HG03558 (cell line): Measurements from ENCODE around the gene SOX6.
"Not testable (repeated sequence)": the region's sequence is repeated elsewhere in the genome, so short reads cannot be mapped to it uniquely, and the experiment has no call there.

Experiments used
- ATAC-seq: cut with Tn5 transposase; IDR thresholded peaks from one replicate; pipeline ENCODE4 v1.9.1; 2021; ENCODE audit warnings: moderate number of reproducible peaks; ENCODE audit not compliant: unreplicated experiment; ENCODE audit errors: extremely low read depth

Gene SOX6

DNA sequence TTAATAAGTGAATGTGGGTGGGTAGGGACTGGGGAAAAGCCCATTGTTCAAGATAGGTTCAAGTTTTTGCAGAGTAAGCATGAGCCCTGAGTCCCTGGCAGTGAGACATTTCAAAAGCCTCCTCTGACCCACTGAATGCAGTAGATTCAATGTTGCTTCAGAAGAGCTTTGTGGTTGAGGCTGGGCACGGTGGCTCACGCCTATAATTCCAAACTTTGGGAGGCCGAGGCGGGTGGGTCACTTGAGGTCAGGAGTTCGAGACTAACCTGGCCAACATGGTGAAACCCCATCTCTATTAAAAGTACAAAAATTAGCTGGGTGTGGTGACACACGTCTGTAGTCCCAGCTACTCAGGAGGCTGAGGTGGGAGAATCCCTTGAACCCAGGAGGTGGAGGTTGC is 433.6 kb downstream of the SOX6 start:
- ATAC-seq, result not testable (repeated sequence)

DNA sequence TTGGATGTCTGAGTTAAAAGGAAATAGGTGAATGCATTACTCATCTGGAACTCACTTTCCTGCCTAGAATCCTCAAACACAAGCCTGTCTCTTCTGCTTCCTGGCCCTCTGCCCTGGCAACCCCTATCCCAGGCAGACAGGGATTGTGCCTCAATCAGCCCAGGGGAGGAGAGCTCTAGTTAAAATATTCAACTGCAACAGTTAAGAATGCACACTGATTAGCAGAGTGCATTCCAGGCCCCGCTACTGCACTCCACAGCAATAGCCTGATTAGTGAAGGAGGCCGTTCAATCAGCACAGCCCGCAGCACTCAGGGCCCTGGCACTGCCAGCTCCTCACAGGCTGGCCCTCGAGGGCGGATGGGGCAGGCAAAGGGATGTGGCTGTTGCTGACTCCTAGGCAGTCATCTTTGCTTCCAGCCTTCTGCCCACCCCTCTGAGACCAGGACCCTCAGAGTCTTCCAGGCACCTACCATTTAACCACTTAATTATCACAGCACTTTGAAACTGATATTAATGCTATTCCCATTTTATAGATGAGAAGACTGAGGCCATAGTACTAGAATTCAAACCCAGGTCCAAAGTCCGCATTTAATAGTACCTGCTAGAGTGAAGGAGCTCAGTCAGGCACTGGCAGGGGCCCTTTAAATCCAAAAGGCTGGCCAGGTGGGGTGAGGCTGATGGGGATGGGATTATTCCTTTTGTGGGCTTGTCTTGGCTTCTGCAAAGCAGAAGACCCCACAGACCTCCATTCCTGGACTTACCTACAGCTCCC is 435.3 kb downstream of the SOX6 start:
- ATAC-seq, result no peak

DNA sequence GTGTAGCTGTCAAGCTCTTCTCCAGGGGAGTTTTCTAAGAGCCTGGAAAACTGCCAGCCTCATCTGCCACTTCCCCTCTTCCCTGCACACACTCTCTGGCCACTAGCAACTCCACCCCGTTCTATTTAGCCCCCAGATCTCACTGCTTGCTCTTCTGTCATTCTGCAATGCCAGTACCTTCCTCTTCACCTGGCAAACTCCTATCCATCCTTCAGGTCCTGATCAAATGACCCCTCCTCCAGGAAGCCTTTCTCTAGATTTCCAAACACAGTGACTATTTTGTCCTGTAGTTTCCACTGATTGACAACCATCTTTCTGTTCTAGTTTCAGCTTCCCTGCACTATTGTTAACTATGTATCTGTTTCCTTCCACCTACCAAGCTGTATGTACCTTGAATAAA is 437.7 kb downstream of the SOX6 start:
- no peak for ATAC-seq

DNA sequence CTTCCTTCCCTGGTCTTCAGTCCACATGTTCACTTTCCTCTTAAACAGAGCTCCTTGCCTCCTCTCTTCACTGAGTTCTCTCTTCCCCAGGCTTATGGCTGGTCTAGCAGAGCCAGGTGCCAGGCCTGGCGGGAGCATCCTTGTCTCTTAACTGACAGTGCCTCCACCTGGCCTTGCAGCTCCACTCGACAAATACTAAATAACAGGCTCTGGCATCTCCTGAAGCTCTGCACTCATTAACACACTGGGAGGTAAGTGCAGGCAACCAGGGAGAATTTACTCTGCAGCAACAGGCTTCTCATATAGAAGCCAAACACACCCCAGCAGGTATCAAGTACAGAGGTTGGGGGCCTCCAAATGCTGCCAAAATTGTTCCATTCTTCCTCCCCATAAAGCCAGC is 438.1 kb downstream of the SOX6 start:
- ATAC-seq, result no peak
